GM19043 (cell line): ENCODE data around the gene SLC12A6.

ENCODE experiments used
- ATAC-seq: cut with Tn5 transposase; IDR thresholded peaks from one replicate; pipeline ENCODE4 v1.9.1; 2021; ENCODE audit warnings: low read depth; ENCODE audit not compliant: unreplicated experiment

The SLC12A6 gene

GRCh38 chr15:34332553-34333120 is 4.9 kb downstream of the SLC12A6 start:
- no peak for ATAC-seq

- no peak for ATAC-seq
These were observed 5.8 kb downstream of the SLC12A6 start for GRCh38 chr15:34331809-34332208.

GRCh38 chr15:34330279-34330678 is 7.3 kb downstream of the SLC12A6 start:
- no peak for ATAC-seq

- ATAC-seq: no peak
These were observed 8.6 kb downstream of the SLC12A6 start for GRCh38 chr15:34329006-34329405.

- no peak for ATAC-seq
These were observed 9.7 kb downstream of the SLC12A6 start for GRCh38 chr15:34327906-34328305.

GRCh38 chr15:34325368-34325767 is 12.2 kb downstream of the SLC12A6 start:
- ATAC-seq: no peak

- ATAC-seq: no peak
These were observed 12.6 kb downstream of the SLC12A6 start for GRCh38 chr15:34324933-34325332.

GRCh38 chr15:34323217-34323616 is 14.4 kb downstream of the SLC12A6 start:
- ATAC-seq: no peak

- ATAC-seq: peak; percentile 73
These were observed 19.1 kb downstream of the SLC12A6 start for GRCh38 chr15:34318277-34319079.

- no peak for ATAC-seq
These were observed 22.8 kb downstream of the SLC12A6 start for GRCh38 chr15:34314491-34315490.

GRCh38 chr15:34311563-34311962 is 26.0 kb downstream of the SLC12A6 start:
- ATAC-seq: no peak

- no peak for ATAC-seq
These were observed 33.0 kb downstream of the SLC12A6 start for GRCh38 chr15:34304613-34305012.

- no peak for ATAC-seq
These were observed 36.5 kb downstream of the SLC12A6 start for GRCh38 chr15:34301058-34301457.

GRCh38 chr15:34297059-34297458 is 40.5 kb downstream of the SLC12A6 start:
- no peak for ATAC-seq

- no peak for ATAC-seq
These were observed 45.0 kb downstream of the SLC12A6 start for GRCh38 chr15:34292621-34293020.

- no peak for ATAC-seq
These were observed 52.6 kb downstream of the SLC12A6 start for GRCh38 chr15:34284937-34285336.

- ATAC-seq: no peak
These were observed 55.2 kb downstream of the SLC12A6 start for GRCh38 chr15:34282384-34282783.

- no peak for ATAC-seq
These were observed 57.4 kb downstream of the SLC12A6 start for GRCh38 chr15:34280193-34280592.

- ATAC-seq: no peak
These were observed 58.2 kb downstream of the SLC12A6 start for GRCh38 chr15:34279368-34279767.

GRCh38 chr15:34275721-34276120 is 61.9 kb downstream of the SLC12A6 start:
- no peak for ATAC-seq

- ATAC-seq: no peak
These were observed 62.4 kb downstream of the SLC12A6 start for GRCh38 chr15:34275154-34275553.
